GM21515 (cell line): ENCODE data around the gene LRRFIP1.

Source experiments
- ATAC-seq: cut with Tn5 transposase; IDR thresholded peaks from one replicate; pipeline ENCODE4 v1.9.1; 2021; ENCODE audit not compliant: unreplicated experiment

LRRFIP1 gene

DNA sequence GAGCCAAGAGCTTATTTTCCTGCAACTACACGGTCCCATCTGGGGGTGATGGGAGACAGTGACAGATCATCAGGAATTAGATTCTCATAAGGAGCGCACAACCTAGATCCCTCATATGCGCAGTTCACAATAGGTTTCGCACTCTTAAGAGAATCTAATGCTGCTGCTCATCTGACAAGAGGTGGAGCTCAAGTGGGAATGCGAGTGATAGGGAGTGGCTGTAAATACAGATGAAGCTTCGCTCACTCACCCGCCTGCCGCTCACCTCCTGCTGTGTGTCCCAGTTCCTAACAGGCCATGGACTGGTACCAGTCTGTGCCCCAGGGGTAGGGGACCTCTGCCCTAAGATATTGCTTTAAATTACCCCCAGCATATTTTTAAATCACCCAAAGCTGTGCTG is 10.8 kb downstream of the LRRFIP1 start:
- ATAC-seq: no peak

DNA sequence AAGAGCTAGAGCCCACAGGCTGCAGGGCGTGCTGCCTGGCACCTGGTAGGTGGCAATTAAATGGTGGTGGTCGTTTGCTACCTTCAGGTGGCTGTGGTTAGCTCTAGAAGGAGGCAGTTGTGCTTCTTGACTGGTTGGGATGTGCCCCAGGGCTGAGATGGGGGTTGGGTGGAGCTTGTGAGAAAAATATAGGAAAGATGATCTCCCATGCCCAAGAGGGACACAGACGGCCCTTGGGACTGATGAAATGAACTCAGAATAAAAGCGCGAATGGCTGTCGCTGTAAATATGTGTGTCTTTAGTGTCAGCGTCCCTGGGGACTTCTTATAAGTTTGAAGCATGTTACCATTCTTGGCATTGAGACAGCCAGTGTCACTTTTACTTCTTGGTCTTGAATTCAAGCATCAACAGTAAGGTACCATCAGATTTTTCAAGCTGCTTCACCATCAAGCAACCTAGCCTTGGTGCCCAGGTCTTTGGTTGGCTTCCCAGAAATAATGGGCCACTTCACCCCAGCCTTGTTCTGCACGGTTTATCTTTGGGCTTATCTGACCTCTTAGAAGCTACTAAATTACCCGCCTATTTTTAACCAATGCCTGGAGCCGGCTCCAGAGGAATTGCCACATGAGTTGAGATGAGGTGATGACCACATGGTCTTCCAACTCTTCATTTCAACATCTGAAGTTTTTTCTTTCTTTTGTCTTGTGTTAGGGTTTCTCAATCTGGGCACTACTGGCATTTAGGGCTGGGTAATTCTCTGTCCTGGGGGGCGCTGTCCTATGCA is 11.9 kb downstream of the LRRFIP1 start:
- no peak for ATAC-seq

DNA sequence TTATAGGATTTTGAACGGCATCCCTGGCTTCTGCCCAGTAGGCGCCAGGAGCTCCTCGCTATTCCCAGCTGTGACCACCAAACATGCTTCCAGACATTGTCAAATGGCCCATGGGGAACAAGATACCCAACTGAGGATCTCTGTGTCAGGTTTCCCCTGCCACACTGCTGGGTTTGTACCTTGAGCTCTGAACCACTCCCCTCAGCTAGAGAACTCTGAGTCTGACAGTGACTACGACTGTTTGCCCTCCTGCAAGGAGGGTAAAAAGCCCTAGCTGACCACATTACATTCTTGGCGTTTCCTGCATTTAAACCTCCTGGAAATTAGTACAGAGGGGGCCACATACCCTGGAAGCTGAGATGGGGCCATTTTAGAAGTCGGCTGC is 12.4 kb downstream of the LRRFIP1 start:
- ATAC-seq: no peak

DNA sequence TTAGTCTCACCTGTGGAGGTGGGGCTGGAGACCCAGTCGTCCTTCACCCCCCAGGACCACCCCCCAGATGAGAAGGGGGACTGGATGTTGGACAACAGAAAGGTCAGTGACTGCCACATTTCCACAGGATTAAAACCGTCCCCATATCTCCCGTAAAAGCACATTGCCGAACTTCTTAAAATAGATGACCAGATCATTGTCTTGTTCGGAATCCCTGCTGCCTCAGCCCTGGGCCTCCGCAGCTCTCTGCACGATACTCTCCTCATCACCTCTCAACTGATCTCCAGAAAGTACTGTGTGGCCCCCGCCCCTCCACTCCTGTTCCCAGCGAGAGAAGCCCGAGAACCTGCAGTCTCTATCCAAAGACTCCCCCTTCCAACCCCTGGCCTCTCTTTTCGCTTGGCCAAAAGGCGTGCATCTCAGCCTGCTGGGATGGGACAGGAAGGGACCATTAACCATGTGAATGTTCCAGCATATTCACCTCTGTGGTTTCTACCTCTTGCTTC is 13.2 kb downstream of the LRRFIP1 start:
- ATAC-seq: no peak

DNA sequence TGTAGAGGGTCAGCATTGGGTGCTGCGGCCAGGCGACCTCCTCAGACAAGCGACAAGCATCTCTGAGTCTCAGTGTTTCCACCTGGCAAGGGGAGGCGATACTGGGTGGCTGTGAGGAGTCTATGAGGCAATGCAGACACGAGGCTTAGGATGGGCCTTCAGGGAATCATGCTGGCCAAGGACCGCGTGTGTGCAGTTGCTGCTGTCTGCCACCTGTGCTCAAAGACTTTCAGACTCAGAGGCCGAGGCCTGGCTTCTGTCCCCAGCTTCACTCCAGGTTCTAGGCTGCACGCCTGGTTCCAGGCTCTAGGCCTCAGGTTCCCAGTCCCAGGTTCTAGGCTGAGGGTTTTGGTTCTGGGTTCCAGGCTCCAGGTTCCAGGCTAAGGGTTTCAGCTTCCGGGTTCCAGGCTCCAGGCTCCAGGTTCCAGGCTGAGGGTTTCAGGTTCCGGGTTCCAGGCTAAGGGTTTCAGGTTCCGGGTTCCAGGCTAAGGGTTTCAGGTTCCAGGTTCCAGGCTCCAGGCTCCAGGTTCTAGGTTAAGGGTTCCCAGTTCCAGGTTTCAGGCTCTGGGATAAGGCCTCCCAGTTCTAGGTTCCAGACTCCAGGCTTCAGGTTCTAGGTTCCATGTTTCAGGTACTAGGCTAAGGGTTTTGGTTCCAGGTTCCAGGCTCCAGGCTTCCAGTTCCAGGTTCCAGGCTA is 14.8 kb downstream of the LRRFIP1 start:
- no peak for ATAC-seq

DNA sequence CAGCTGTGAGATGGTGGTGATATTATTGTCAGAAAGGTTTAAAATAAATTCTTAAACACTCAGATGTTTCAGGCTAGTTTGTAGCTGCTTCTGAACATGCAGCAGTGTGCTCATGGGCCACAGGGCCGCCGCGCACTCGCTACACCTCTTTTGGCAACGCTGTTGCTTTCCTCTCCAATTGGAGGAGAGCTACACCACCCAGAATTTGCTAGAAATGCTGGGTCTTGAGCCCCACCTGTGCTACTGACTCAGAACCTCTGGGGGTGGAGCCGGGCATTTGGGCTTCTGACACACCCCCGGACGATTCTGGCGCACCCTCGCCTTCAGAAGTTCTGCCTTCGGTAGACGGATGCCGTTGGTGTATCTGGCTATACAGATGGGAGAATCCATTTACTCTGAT is 15.7 kb downstream of the LRRFIP1 start:
- ATAC-seq: no peak

DNA sequence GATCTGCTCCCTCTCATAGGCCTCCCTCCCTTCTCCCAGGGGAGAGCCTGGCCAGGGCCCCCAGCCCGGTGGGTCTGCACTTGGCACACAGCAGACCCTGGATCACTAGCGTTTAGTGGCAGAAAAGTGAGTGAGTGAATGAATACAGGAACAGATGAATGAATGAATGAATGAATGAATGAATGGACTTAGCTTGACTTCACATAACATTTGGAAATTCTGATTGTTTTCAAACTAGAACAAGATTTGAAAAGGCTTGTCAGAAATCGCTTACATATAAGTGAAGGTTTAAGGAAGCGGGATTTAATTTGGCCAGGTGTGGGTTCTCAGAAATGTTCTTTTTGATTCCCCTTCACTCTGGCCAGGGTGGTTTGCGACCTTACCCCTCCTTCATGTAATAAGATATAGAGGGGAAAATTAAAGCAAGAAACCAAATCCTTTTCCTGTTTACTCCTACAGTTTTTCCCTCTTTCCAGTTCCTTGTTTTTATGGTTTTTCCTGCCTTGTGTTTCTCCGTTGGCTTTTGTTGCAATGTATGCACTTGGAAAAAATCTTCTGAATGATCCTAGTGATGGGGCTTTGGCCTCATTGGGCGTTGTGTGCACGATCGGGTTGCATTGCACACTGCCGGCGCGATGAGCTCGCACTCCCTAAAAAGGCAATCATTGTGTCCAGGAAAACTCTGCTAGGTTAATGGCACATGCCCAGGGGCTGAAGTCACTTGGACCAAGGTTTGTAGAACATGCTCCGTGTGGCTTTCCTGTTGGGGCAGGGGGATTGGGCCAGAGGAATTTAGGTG is 16.4 kb downstream of the LRRFIP1 start:
- no peak for ATAC-seq

DNA sequence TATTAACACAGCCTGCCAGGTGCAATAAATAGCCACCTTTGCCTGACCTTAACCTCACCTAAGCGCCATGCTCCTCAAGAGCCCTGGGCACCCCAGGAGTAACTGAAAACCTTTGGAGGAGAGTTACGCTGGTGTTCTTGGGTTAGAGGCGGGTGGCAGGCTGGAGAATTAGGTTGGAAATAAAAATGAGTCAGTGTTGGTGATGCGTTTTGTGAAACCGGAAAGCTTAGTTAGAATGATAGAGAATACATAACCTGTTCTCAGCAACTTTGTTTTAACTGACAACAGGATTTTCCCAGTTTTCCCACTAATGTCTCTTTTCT is 17.0 kb downstream of the LRRFIP1 start:
- ATAC-seq: no peak

DNA sequence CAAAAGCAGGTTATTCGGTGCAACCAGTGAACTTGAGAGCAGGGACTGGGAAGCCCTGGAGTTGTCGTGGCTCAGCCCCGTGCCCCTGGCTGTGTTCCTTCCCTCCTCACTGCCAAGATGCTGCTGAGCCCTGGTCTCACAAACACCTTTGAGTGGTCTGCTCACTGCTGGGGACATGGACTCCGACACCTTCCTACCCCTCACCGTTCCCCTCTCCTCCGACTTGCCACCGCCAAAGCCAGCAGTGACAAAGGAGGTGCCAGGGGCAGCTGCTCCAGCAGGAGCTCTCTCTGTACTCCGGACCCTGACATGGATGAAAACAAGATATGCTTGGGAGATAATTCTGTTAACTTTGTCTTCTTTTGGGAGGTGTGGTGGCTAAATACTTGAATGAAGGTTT is 17.9 kb downstream of the LRRFIP1 start:
- ATAC-seq: no peak

DNA sequence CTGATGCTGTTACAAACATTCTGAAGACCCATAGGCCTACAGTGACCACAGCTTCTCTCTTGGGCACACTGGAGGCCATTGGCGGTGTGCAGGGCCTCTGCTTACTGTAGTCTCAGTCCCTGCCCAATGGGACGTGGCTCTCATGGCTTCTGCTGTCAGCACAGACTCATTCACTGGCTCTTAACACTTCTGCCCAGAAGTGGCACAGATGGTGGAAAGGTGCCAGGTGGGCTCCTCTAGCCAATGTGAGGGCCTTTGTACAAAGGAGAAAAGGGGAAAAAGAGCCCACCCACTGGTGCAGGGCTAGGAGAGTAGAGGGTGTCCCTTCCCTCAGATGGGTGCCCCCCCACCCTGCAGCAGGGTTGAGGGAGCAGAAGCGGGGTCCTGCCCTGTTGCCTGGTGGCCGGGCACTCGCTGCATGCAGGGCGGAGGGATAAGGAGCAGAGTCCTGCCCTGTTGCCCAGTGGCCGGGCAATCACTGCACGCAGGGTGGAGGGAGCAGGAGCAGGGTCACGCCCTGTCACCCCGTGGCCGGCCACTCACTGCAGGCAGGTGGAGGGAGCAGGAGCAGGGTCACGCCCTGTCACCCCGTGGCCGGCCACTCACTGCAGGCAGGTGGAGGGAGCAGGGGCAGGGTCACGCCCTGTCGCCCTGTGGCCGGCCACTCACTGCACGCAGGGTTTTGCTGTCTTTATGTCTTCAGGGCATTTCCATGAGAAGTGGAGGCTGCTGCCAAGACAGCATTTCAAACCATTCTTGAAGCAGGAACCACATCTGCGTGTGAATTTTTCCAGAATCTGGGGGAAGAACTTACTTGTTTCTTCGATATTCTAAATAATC is 20.0 kb downstream of the LRRFIP1 start:
- no peak for ATAC-seq

DNA sequence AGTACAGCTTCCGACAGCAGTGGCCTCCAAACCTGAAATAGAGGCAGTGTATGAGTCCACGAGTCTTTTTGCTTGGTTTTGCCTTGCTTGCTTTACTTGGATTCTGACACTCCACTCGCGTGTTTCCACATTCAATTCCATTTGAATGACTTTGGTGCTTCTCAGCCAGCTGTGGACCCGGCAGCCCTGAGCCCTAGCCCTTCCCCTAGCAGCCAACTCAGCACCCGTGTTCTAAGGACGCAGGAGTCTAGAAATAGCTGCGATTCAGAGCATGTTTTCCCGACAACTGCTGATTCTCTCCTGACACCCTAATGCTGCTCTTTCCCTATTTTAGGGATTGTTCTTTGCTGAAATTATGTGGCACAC is 20.6 kb downstream of the LRRFIP1 start:
- ATAC-seq: no peak

DNA sequence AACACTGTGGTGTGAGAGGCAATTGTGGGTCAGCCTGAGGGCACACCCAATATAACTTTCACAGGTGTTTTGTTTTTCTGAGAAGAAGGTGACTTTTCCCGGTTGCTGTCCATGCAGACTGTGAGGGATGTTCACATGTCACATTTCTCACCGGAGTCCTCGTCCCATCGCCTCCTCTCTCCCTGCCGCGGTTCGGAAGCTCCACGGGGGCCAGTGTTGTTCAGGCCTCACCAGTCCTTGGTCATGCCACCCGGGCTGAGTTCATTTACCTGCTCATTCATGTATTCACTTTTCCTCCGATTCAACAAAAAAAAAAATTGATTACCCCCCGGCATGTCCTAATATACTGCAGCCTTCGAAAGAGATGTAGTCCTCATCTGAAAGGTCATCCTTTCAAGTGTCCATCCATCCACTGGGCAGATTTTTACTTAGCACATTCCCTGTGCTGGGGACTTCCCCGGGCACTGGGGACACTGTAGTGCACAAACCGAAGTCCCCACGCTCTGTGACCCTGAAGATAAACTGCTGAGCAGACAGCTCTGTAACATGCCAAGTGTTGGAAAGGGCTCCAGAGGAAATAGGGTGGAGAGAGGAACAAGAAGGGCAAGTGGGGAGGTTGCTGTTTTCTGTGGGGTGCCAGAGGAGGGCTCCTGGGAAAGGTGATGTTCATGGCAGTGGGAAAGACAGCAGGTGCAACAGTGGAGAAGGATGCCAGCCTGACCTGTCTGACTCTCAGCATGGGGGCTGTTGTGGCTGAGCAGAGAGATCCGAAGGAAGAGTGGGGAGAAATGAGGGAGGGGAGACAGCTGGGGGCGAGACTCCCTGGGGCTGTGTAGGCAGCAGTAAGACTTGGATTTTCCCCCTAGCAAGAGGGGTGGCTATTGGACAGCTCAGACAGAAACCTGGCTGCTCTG is 22.4 kb downstream of the LRRFIP1 start:
- no peak for ATAC-seq

DNA sequence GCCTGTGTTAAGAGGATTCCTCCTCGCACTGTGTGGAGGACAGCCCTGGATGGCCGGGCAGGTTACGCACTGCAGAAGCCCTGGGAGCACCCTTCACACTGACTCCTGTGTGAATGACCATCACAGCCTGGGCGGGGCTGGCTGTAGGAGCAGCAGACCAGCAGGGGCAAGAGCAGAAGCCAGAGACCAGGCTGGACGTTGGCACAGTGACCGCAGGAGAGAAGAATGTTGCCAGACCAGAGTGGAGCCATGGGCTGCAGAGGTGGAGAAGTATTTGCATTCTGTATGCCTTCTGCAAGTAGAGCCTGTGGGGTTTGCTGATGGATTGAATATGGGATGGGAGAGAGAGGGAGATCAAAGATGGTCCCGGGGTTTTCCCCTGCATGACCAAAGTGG is 23.1 kb downstream of the LRRFIP1 start:
- no peak for ATAC-seq

DNA sequence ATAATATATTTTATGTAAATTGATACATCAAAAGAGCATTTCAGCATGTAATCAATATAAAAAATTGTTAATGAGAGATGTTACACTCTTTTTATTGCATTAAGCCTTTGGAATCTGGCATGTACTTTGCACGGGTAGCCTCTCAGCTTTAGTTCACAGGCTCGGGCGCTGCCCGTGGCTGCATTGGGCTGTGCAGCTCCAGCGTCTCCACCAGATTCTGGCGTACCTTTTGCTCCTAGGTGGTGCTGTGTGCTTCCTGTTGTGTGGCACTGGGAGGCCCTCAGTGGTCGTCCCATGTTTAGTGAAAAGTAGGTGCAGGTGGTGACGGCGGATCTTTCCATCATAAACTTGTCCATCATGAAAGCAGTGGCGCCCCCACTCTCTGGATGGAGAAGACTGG is 24.4 kb downstream of the LRRFIP1 start:
- no peak for ATAC-seq

DNA sequence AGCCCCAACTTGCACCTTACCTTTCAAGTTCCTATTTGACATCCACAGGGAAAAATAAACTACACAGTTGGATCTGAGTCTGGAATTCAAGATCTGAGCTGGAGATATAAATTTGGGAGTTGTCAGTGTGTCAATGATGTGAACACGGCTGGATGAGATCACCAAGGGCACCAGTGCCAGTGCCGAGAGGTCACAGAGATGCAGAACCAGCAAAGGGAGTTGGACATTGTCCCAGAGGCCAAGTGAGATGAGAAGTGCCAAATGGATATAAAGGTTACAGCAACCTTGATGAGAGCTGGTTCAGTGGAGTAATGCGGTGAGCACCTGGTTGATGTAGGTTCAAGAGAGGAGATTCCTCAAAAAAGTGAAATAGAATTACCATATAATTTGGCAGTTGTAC is 24.8 kb downstream of the LRRFIP1 start:
- ATAC-seq: no peak

DNA sequence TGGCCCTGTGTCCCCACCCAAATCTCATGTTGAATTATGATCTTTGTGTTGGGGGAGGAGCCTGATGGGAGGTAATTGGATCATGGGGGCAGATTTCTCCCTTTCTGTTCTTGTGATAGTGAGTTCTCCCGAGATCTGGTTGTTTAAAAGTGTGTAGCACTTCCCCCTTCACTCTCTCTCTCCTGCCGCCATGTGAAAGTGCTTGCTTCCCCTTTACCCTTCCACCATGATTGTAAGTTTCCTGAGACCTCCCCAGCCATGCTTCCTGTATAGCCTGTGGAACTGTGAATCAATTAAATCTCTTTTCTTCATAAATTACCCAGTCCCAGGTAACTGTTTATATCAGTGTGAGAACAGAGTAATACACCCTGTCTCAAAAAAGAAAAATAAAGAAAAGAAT is 25.5 kb downstream of the LRRFIP1 start:
- no peak for ATAC-seq

DNA sequence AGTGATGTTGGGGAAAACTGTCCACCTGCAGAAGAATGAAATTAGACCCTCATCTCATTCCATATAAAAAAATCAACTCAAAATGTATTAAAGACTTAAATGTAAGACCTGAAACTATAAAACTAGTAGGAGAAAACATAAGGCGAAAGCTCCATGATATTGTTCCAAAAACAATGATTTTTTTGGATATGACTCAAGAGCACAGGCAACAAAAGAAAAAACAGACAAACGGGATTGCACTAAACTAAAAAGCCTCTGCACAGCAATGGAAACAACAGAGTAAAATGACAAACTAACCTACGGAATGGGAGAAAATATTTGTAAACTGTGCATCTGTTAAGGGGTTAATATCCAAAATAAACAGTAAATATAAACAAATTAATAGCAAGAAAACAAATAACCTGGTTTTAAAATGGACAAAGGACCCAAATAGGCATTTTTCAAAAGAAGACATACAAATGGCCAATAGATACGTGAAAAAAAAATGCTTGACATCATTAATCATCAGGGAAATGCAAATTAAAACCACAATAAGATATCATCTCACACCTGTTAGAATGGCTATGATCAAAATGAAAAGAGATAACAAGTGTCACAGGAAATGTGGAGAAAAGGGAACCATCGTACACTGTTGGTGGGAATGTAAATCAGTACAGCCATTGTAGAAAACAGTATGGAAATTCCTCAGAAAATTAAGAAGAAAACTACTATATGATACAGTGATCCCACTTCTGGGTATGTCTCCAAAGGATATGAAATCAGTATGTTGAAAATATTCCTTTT is 26.6 kb downstream of the LRRFIP1 start:
- ATAC-seq: no peak

DNA sequence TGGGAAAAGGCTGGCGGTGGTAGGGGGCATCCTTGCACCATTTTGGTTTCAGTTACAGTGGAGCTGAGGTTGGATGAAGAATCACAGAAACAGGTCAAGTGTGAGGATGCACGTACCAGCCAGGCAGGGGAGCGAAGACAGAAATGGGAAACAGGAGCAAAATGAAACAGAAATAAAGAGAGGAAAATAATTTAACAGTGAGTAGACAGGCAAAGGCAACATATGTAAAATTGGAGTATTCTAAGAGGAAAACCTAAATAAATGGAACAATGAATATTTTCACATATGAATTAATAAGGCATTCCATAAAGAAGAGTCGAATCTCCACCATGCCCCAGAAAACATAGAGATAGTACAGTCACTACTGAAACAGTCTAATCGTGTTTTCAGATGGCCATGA is 29.7 kb downstream of the LRRFIP1 start:
- no peak for ATAC-seq

DNA sequence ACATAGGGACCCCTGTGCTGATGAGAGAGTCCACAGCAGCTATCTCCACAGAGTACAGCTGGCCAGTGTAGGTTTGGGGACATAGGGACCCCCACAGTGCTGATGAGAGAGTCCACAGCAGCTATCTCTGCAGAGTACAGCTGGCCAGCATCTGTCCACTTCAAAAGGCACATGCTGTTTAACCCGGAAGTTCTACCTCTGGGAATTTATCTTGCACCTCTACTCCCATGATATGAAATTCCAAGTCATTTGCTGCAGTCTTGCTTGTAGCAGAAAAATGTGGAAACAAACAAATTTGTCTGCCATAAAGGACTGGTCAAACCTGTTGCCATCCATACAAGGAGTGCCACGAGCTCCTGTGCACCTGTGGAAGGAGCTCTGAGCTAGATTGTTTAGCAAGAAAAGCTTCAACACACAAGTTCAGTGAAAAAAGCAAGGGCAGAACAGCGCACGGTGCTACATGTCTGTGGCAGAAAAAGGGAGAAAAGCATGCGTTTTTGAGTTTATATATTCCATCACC is 33.1 kb downstream of the LRRFIP1 start:
- ATAC-seq: no peak
